NCI-H2227 (cell line): ENCODE measurements around the gene PCK2.
"Not testable (repeated sequence)": the region's sequence is repeated elsewhere in the genome, so short reads cannot be mapped to it uniquely, and the experiment has no call there.

ENCODE experiments used
- DNase-seq: peaks from one replicate; lab custom pipeline; 2025; ENCODE audit not compliant: unreplicated experiment; lab: John Stamatoyannopoulos, UW

Gene PCK2

GRCh38 chr14:24093207-24093900 lies 757 bp upstream of the PCK2 start:
- DNase-seq = no peak

- no peak for DNase-seq
These were observed 745 bp downstream of the PCK2 start for GRCh38 chr14:24094841-24095270.

- DNase-seq = peak; percentile 56
These were observed 1.4 kb downstream of the PCK2 start for GRCh38 chr14:24095271-24096068.

- DNase-seq = no peak
These were observed 2.6 kb downstream of the PCK2 start for GRCh38 chr14:24096545-24097181.

GRCh38 chr14:24098229-24098926 lies 4.3 kb downstream of the PCK2 start:
- DNase-seq = no peak

- no peak for DNase-seq
These were observed 5.1 kb downstream of the PCK2 start for GRCh38 chr14:24098927-24099813.

GRCh38 chr14:24100197-24100981 lies 6.3 kb downstream of the PCK2 start:
- no peak for DNase-seq

GRCh38 chr14:24100982-24101494 lies 6.9 kb downstream of the PCK2 start:
- no peak for DNase-seq

GRCh38 chr14:24102357-24103048 lies 8.4 kb downstream of the PCK2 start:
- DNase-seq = no peak

- DNase-seq = no peak
These were observed 9.3 kb downstream of the PCK2 start for GRCh38 chr14:24103451-24103850.

- not testable (repeated sequence) for DNase-seq
These were observed 11.6 kb downstream of the PCK2 start for GRCh38 chr14:24105609-24106239.

- no peak for DNase-seq
These were observed 12.7 kb downstream of the PCK2 start for GRCh38 chr14:24106672-24107271.

GRCh38 chr14:24108336-24108874 lies 14.3 kb downstream of the PCK2 start:
- DNase-seq = no peak

GRCh38 chr14:24110060-24110459 lies 15.9 kb downstream of the PCK2 start:
- DNase-seq = no peak

- DNase-seq = no peak
These were observed 16.4 kb downstream of the PCK2 start for GRCh38 chr14:24110523-24110922.

GRCh38 chr14:24113379-24113800 lies 19.3 kb downstream of the PCK2 start:
- DNase-seq = peak; percentile 47

GRCh38 chr14:24113801-24114531 lies 19.9 kb downstream of the PCK2 start:
- DNase-seq = peak; percentile 86
